ENCODE measurements around the gene LYST. TPM values are rescaled to one million over a fixed set of nuclear protein-coding genes. Genes with fewer than 3 reads are reported as not detected.

LYST gene
- total and polyA plus RNA-seq, 10 of the 15 experiments (the other 5 are each of a cell fraction or from before 2014, with no cell fraction given) = 3.3 to 28.1 (median 5.6) TPM

- Histone ChIP-seq H3K79me2 (ENCODE audit: control insufficient read depth, insufficient read depth, low read length) (no peaks in the 10 kb centered on the region), H3K9me3 (replicated peaks; ENCODE audit: control insufficient read depth, insufficient read depth, low read length) (no peaks in the 10 kb centered on the region), H2AFZ (ENCODE audit: control insufficient read depth, low read depth, low read length) (no peak overlapping the region), H4K20me1 (ENCODE audit: control insufficient read depth, insufficient read depth) (no peaks in the 10 kb centered on the region), H3K27me3 (replicated peaks in 1 of 2; ENCODE audit: control insufficient read depth in 2 of 2, insufficient read depth in 2 of 2, low read length in 1 of 2) (no peaks in the 10 kb centered on the region), H3K4me3 (no peak overlapping the region), H3K9ac (ENCODE audit: control insufficient read depth, insufficient read depth, low read length) (no peak overlapping the region), H3K36me3 (ENCODE audit: control insufficient read depth in 2 of 2, insufficient read depth in 2 of 2, low read length in 1 of 2) (no peaks in the 10 kb centered on the region; a peak in 1 of 4 replicates), H3K27ac (ENCODE audit: control insufficient read depth, insufficient read depth) (no peak overlapping the region), H3K4me2 (ENCODE audit: control insufficient read depth, insufficient read depth) (no peak overlapping the region), H3K4me1 (ENCODE audit: control insufficient read depth, insufficient read depth, low read length) (no peaks in the 10 kb centered on the region)
- TF ChIP-seq EZH2 (IDR thresholded peaks at IDR 0.05; ENCODE audit: borderline replicate concordance, control insufficient read depth, low read depth, low read length) (no peak), ZBTB40 (IDR thresholded peaks at IDR 0.05; ENCODE audit: borderline replicate concordance) (no peak)
- no TSS peak for BruUV-seq (replicated peaks)
- no peak for DNase-seq (ENCODE audit: low read depth, low spot score)
- 95% methylated on average over 2 of the region's 2 CpGs for WGBS (ENCODE audit: insufficient coverage, insufficient replicate concordance, low lambda C conversion rate, missing lambda C conversion rate)
- no peak for ATAC-seq
- ChIA-PET RAD21 (ENCODE audit: unreplicated experiment) (no interaction called here), CTCF (no interaction called here), POLR2A (no interaction called here), SMC1A (ENCODE audit: uncharacterized antibody, unreplicated experiment) (no interaction called here)
- FAIRE-seq = no peak
- intact Hi-C loops (cut with micrococcal nuclease; ENCODE audit: unreplicated experiment) (no loop called here), in situ Hi-C loops (cut with MboI) (no loop called here)
Observed at GRCh38 chr1:235722858-235723257, 143.8 kb downstream of the LYST start.

GRCh38 chr1:235721982-235722381 is 144.7 kb downstream of the LYST start:
- no peaks in the 10 kb centered on the region for H4K20me1 ChIP-seq (ENCODE audit: control insufficient read depth, insufficient read depth)
- no peaks in the 10 kb centered on the region for H3K79me2 ChIP-seq (ENCODE audit: control insufficient read depth, insufficient read depth, low read length)
- H3K36me3 ChIP-seq (ENCODE audit: control insufficient read depth in 2 of 2, insufficient read depth in 2 of 2, low read length in 1 of 2) = no peaks in the 10 kb centered on the region; a peak in 1 of 4 replicates
- no TSS peak for BruUV-seq (replicated peaks)
- H3K4me1 ChIP-seq (ENCODE audit: control insufficient read depth, insufficient read depth, low read length) = no peaks in the 10 kb centered on the region
- in situ Hi-C loops (cut with MboI) (no loop called here), intact Hi-C loops (cut with micrococcal nuclease; ENCODE audit: unreplicated experiment) (no loop called here)
- H3K9me3 ChIP-seq (replicated peaks; ENCODE audit: control insufficient read depth, insufficient read depth, low read length) = no peaks in the 10 kb centered on the region
- H2AFZ ChIP-seq (ENCODE audit: control insufficient read depth, low read depth, low read length) = no peak overlapping the region
- SMC1A ChIA-PET (ENCODE audit: uncharacterized antibody, unreplicated experiment) = no interaction called here
- no peak for DNase-seq (ENCODE audit: low read depth, low spot score)
- FAIRE-seq = peak; percentile 27
- H3K4me2 ChIP-seq (ENCODE audit: control insufficient read depth, insufficient read depth) = no peak overlapping the region
- H3K4me3 ChIP-seq = no peak overlapping the region
- H3K9ac ChIP-seq (ENCODE audit: control insufficient read depth, insufficient read depth, low read length) = no peak overlapping the region
- CTCF ChIA-PET = no interaction called here
- no peak for ATAC-seq
- H3K27ac ChIP-seq (ENCODE audit: control insufficient read depth, insufficient read depth) = no peak overlapping the region
- WGBS (ENCODE audit: insufficient coverage, insufficient replicate concordance, low lambda C conversion rate, missing lambda C conversion rate) = 71% methylated on average over 4 of the region's 4 CpGs
- POLR2A ChIA-PET = no interaction called here
- no peaks in the 10 kb centered on the region for H3K27me3 ChIP-seq (replicated peaks in 1 of 2; ENCODE audit: control insufficient read depth in 2 of 2, insufficient read depth in 2 of 2, low read length in 1 of 2)
- RAD21 ChIA-PET (ENCODE audit: unreplicated experiment) = no interaction called here
- TF ChIP-seq NFIC (IDR thresholded peaks at IDR 0.05; ENCODE audit: low read depth, low read length) (no peak), FOXM1 (IDR thresholded peaks at IDR 0.05; ENCODE audit: low read depth, low read length) (no peak), ZNF384 (IDR thresholded peaks at IDR 0.05; ENCODE audit: borderline replicate concordance, low read depth, low read length) (no peak), RUNX3 (IDR thresholded peaks at IDR 0.05; ENCODE audit: low read length) (no peak), PRDM15 (CRISPR knock-in tag; IDR thresholded peaks at IDR 0.05) (no peak), IKZF2 (IDR thresholded peaks at IDR 0.05) (no peak), YBX1 (IDR thresholded peaks at IDR 0.05) (no peak), MEF2A (IDR thresholded peaks at IDR 0.05; ENCODE audit: insufficient read depth, low read depth, low read length) (no peak), NRF1 (conservative IDR thresholded peaks at IDR 0.05; ENCODE audit: low read depth, low read length) (no peak)
